Activated T-helper 17 cell treated with anti-CD3 and anti-CD28 coated beads, Interleukin-2, amount 50 U/mL, for 72 hours (primary cell): ENCODE data around the gene CACNA1C. TPM values are rescaled to one million over a fixed set of nuclear protein-coding genes. Genes with fewer than 3 reads are reported as not detected.
"Not testable (repeated sequence)": the region's sequence is repeated elsewhere in the genome, so short reads cannot be mapped to it uniquely, and the experiment has no call there.

ENCODE experiments used
- ATAC-seq: fragments of 150-1000 bp; cut with Tn5 transposase; replicated peaks from 2 replicates; pipeline ENCODE4 v1.10.0; 2021; ENCODE audit warnings: mild to moderate bottlenecking, moderate library complexity
- H3K27ac Mint-ChIP-seq: one replicate; pipeline ENCODE4 v1.8.0; 2022; ENCODE audit warnings: mixed read lengths
- H3K27me3 Mint-ChIP-seq: one replicate; pipeline ENCODE4 v1.8.0; 2022; ENCODE audit warnings: mixed read lengths
- H3K36me3 Mint-ChIP-seq: one replicate; pipeline ENCODE4 v1.8.0; 2022; ENCODE audit warnings: low read depth, mild to moderate bottlenecking, mixed read lengths
- H3K4me1 Mint-ChIP-seq: one replicate; pipeline ENCODE4 v1.8.0; 2022; ENCODE audit warnings: mixed read lengths
- H3K4me3 Mint-ChIP-seq: one replicate; pipeline ENCODE4 v1.8.0; 2022; ENCODE audit warnings: mild to moderate bottlenecking, mixed read lengths
- H3K9me3 Mint-ChIP-seq: one replicate; pipeline ENCODE4 v1.8.0; 2022; ENCODE audit warnings: mixed read lengths
- total RNA-seq, 2 donors: library from RNA; stranded (reverse); gene quantifications; one replicate each; pipeline ENCODE4 v1.2.3, GENCODE V29; 2022

CACNA1C gene
- total RNA-seq, 2 donors from 2014 or later: 0.04 to 0.21 TPM

DNA sequence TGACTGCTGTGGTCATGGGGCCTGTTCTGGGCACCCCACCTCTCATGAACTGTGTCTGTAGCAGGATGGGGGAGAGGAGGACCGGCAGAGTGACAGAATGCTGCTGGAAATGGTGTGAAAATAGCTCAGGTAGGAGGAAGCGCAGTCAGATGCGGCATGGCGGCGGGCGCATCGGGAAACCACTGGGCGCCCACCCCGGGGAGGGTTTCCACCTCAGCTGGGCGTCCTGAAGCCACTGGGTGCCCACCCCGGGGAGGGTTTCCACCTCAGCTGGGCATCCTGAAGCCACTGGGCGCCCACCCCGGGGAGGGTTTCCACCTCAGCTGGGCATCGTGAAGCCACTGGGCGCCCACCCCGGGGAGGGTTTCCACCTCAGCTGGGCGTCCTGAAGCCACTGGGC is 52.6 kb downstream of the CACNA1C start:
- H3K4me3 Mint-ChIP-seq, H3K27ac Mint-ChIP-seq, H3K4me1 Mint-ChIP-seq, H3K36me3 Mint-ChIP-seq, ATAC-seq, H3K27me3 Mint-ChIP-seq, H3K9me3 Mint-ChIP-seq: not testable (repeated sequence)

- Mint-ChIP-seq H3K36me3 (no peaks in the 10 kb centered on the region), H3K27ac (no peak overlapping the region), H3K9me3 (no peaks in the 10 kb centered on the region), H3K4me3 (no peak overlapping the region), H3K27me3 (peaks cover 9% of the 10 kb centered on the region), H3K4me1 (no peaks in the 10 kb centered on the region)
- ATAC-seq: no peak
Measured at GRCh38 chr12:2108166-2108565, 55.4 kb downstream of the CACNA1C start.

- H3K4me1 Mint-ChIP-seq: no peaks in the 10 kb centered on the region
- no peaks in the 10 kb centered on the region for H3K36me3 Mint-ChIP-seq
- H3K9me3 Mint-ChIP-seq: no peaks in the 10 kb centered on the region
- peaks cover 9% of the 10 kb centered on the region for H3K27me3 Mint-ChIP-seq
- no peak overlapping the region for H3K27ac Mint-ChIP-seq
- no peak overlapping the region for H3K4me3 Mint-ChIP-seq
- ATAC-seq: no peak
Measured at GRCh38 chr12:2108975-2109671, 56.3 kb downstream of the CACNA1C start.

- Mint-ChIP-seq H3K36me3 (no peaks in the 10 kb centered on the region), H3K27me3 (peaks cover 5% of the 10 kb centered on the region), H3K27ac (no peak overlapping the region), H3K4me1 (no peaks in the 10 kb centered on the region), H3K4me3 (no peak overlapping the region), H3K9me3 (peaks cover 3% of the 10 kb centered on the region)
- no peak for ATAC-seq
Measured at GRCh38 chr12:2110127-2110526, 57.3 kb downstream of the CACNA1C start.

GRCh38 chr12:2110849-2111566 is 58.2 kb downstream of the CACNA1C start:
- Mint-ChIP-seq H3K27me3 (peaks cover 3% of the 10 kb centered on the region), H3K4me1 (no peaks in the 10 kb centered on the region), H3K27ac (no peak overlapping the region), H3K4me3 (no peak overlapping the region), H3K9me3 (peaks cover 3% of the 10 kb centered on the region), H3K36me3 (no peaks in the 10 kb centered on the region)
- ATAC-seq: no peak

DNA sequence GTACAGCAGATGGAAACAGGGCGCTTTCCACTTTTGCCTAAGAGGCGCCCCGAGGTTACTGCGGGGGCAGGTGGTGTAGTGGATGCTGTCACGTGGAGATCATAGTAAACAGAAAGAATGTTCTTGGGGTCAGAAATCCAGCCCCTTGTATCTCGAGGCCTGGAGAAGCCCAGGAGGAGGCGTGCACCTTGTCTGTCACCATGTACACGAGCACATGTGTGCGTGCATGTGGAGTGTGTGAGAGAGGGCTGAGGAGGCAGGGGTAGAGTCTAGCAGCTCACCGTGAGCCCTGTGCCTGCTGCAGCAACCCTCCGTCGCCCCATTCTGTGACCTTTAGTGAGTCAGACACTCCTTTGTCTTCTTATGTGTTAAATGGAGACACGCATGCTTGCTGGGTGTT is 59.0 kb downstream of the CACNA1C start:
- H3K9me3 Mint-ChIP-seq: peaks cover 3% of the 10 kb centered on the region
- no peak overlapping the region for H3K4me3 Mint-ChIP-seq
- H3K27ac Mint-ChIP-seq: no peak overlapping the region
- H3K4me1 Mint-ChIP-seq: no peaks in the 10 kb centered on the region
- peaks cover 3% of the 10 kb centered on the region for H3K27me3 Mint-ChIP-seq
- no peaks in the 10 kb centered on the region for H3K36me3 Mint-ChIP-seq
- ATAC-seq: no peak

DNA sequence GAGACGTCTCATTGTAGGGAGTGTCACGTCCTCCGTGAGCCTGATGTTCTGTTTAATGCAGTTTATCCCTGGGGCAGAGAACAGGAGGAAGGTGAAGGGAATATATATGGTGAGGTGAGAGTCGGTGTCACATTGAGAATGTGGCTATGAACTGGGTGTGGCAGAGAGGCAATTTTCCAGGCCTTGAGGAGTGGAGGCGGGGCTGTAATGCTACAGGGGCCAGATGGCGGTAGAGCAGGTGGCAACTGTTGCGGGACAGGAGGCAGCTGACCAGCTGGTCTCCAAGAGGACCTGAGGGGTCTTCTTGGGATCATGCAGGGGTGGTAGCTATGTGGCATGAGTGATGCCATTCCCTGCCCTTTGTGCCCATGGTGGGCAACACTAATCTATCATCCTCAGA is 59.6 kb downstream of the CACNA1C start:
- no peaks in the 10 kb centered on the region for H3K36me3 Mint-ChIP-seq
- ATAC-seq: no peak
- H3K9me3 Mint-ChIP-seq: peaks cover 3% of the 10 kb centered on the region
- H3K4me3 Mint-ChIP-seq: no peak overlapping the region
- H3K27me3 Mint-ChIP-seq: peaks cover 3% of the 10 kb centered on the region
- H3K27ac Mint-ChIP-seq: no peak overlapping the region
- no peaks in the 10 kb centered on the region for H3K4me1 Mint-ChIP-seq

DNA sequence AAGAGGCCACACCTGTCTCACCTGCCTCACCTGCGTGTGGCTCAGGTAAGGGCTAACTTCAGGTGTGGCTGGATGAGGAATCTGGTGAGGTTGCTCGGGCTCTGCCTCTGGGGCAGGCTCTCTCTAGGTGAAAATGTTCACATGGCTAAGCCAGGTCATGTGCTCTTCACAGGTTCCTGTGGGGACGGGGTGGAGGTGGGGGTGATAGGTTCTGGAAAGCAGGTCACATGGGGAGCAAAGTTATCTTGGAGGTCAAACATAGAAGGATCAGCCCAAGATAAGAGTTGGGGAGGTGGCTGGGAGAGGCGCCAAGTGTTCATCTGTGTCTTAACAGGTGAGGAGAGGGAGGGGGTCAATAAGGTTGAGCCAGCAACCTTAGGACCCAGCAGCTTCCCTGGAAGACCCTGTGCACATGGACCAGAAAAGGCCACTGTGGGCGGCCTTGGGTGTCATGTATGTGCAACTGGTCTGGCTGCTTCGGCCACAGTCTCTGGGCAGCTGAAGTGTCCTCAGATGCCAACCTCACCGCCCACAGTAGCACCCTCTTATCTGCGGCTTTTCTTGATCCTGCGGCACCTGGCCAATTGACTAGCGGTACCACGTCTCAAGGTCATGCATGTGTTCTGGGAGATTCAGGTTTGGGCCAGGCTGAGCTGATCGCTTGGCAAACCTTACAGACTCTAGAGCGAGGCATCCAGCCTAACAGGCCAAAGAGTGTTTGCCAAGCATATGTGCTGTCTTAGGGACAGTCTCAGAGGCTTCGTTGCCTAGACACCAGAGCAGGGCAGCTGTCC is 60.5 kb downstream of the CACNA1C start:
- no peak overlapping the region for H3K27ac Mint-ChIP-seq
- H3K4me1 Mint-ChIP-seq: no peaks in the 10 kb centered on the region
- no peak for ATAC-seq
- peaks cover 3% of the 10 kb centered on the region for H3K9me3 Mint-ChIP-seq
- H3K27me3 Mint-ChIP-seq: peaks cover 3% of the 10 kb centered on the region
- H3K4me3 Mint-ChIP-seq: no peak overlapping the region
- H3K36me3 Mint-ChIP-seq: no peaks in the 10 kb centered on the region

DNA sequence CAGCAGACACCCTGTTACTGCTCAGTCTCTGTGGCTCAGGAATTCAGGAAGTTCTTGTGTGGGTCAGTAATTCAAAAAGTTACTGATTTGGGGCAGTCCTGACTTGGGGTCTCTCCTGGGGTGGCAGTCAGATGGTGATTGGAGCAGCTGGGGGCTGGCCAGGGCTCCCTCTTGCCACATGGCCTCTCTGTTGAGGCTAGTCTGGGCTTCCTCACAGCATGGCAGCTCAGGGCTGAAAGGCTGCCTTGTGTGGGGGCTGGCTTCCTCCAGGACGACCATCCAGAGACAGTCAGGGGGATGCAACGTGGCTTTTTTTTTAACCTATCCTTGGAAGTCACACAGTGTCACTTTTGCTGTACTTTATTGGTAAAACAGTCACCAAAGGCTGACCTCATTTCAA is 61.3 kb downstream of the CACNA1C start:
- no peak overlapping the region for H3K27ac Mint-ChIP-seq
- H3K36me3 Mint-ChIP-seq: no peaks in the 10 kb centered on the region
- peaks cover 3% of the 10 kb centered on the region for H3K9me3 Mint-ChIP-seq
- no peaks in the 10 kb centered on the region for H3K4me1 Mint-ChIP-seq
- no peak for ATAC-seq
- H3K27me3 Mint-ChIP-seq: peaks cover 3% of the 10 kb centered on the region
- H3K4me3 Mint-ChIP-seq: no peak overlapping the region

- no peak for ATAC-seq
- H3K36me3 Mint-ChIP-seq: no peaks in the 10 kb centered on the region
- peaks cover 4% of the 10 kb centered on the region for H3K27me3 Mint-ChIP-seq
- no peak overlapping the region for H3K4me3 Mint-ChIP-seq
- H3K9me3 Mint-ChIP-seq: peaks cover 3% of the 10 kb centered on the region
- H3K27ac Mint-ChIP-seq: peak overlapping the region; percentile 32
- no peaks in the 10 kb centered on the region for H3K4me1 Mint-ChIP-seq
Measured at GRCh38 chr12:2115101-2115845, 62.5 kb downstream of the CACNA1C start.

GRCh38 chr12:2117541-2117940 is 64.8 kb downstream of the CACNA1C start:
- Mint-ChIP-seq H3K27me3 (peaks cover 6% of the 10 kb centered on the region), H3K4me1 (no peaks in the 10 kb centered on the region), H3K36me3 (no peaks in the 10 kb centered on the region), H3K4me3 (no peak overlapping the region), H3K9me3 (peaks cover 3% of the 10 kb centered on the region), H3K27ac (no peak overlapping the region)
- no peak for ATAC-seq

- no peaks in the 10 kb centered on the region for H3K36me3 Mint-ChIP-seq
- no peak overlapping the region for H3K4me3 Mint-ChIP-seq
- ATAC-seq: no peak
- peaks cover 6% of the 10 kb centered on the region for H3K27me3 Mint-ChIP-seq
- H3K4me1 Mint-ChIP-seq: no peaks in the 10 kb centered on the region
- no peak overlapping the region for H3K27ac Mint-ChIP-seq
- peaks cover 3% of the 10 kb centered on the region for H3K9me3 Mint-ChIP-seq
Measured at GRCh38 chr12:2118061-2118460, 65.3 kb downstream of the CACNA1C start.

GRCh38 chr12:2118481-2119255 is 65.9 kb downstream of the CACNA1C start:
- Mint-ChIP-seq H3K27me3 (peaks cover 6% of the 10 kb centered on the region), H3K9me3 (peaks cover 3% of the 10 kb centered on the region), H3K4me1 (no peaks in the 10 kb centered on the region), H3K4me3 (no peak overlapping the region), H3K27ac (no peak overlapping the region), H3K36me3 (no peaks in the 10 kb centered on the region)
- ATAC-seq: no peak

- Mint-ChIP-seq H3K4me3 (no peak overlapping the region), H3K27me3 (peaks cover 6% of the 10 kb centered on the region), H3K27ac (no peak overlapping the region), H3K4me1 (no peaks in the 10 kb centered on the region), H3K9me3 (peaks cover 3% of the 10 kb centered on the region), H3K36me3 (no peaks in the 10 kb centered on the region)
- ATAC-seq: no peak
Measured at GRCh38 chr12:2119266-2119665, 66.5 kb downstream of the CACNA1C start.
